Subcutaneous abdominal adipose tissue (tissue), 5 donors: ENCODE measurements around the gene CDH26.

ENCODE experiments used
- H3K27ac ChIP-seq: one replicate; pipeline ENCODE4 v1.7.0; 2013; ENCODE audit warnings: low read depth, mild to moderate bottlenecking, inconsistent platforms, low read length, moderate library complexity
- H3K27me3 ChIP-seq, 5 donors: one replicate each; pipeline ENCODE4 v1.7.0; 2013; ENCODE audit warnings: low read length in 5 of 5, inconsistent platforms in 1 of 5; ENCODE audit not compliant: control insufficient read depth in 5 of 5, insufficient read depth in 4 of 5
- H3K36me3 ChIP-seq, 5 donors: one replicate each; pipeline ENCODE4 v1.7.0; 2013; ENCODE audit warnings: low read length in 5 of 5; ENCODE audit not compliant: control insufficient read depth in 5 of 5, insufficient read depth in 5 of 5
- H3K4me1 ChIP-seq, 5 donors: one replicate each; pipeline ENCODE4 v1.7.0; 2013; ENCODE audit warnings: low read length in 5 of 5, mild to moderate bottlenecking in 3 of 5, moderate library complexity in 1 of 5; ENCODE audit not compliant: control insufficient read depth in 5 of 5, insufficient read depth in 5 of 5
- H3K4me3 ChIP-seq, 5 donors: one replicate each; pipeline ENCODE4 v1.7.0; 2013; ENCODE audit warnings: low read length in 5 of 5, low read depth in 1 of 5
- H3K9ac ChIP-seq, 5 donors: one replicate each; pipeline ENCODE4 v1.7.0; 2013; ENCODE audit warnings: low read length in 5 of 5, mild to moderate bottlenecking in 4 of 5, moderate library complexity in 3 of 5
- H3K9me3 ChIP-seq, 5 donors: one replicate each; pipeline ENCODE4 v1.7.0; 2013; ENCODE audit warnings: low read length in 5 of 5; ENCODE audit not compliant: control insufficient read depth in 5 of 5
- donor health status: healthy.
- donor health status: healthy.
- donor health status: healthy.
- donor health status: healthy.
- donor health status: healthy.

CDH26 gene

GRCh38 chr20:60009318-60009717 lies 51.1 kb downstream of the CDH26 start:
- H3K4me3 ChIP-seq: no peak overlapping the region
- no peaks in the 10 kb centered on the region for H3K9me3 ChIP-seq
- no peak overlapping the region for H3K9ac ChIP-seq
- H3K4me1 ChIP-seq: peaks cover 0 to 12% (median 7%) of the 10 kb centered on the region in 5 donors
- no peaks in the 10 kb centered on the region for H3K27me3 ChIP-seq
- no peaks in the 10 kb centered on the region for H3K36me3 ChIP-seq
- no peak overlapping the region for H3K27ac ChIP-seq

- H3K9ac ChIP-seq: no peak overlapping the region
- no peaks in the 10 kb centered on the region for H3K27me3 ChIP-seq
- H3K4me3 ChIP-seq: no peak overlapping the region
- H3K4me1 ChIP-seq: peaks cover 0 to 12% (median 7%) of the 10 kb centered on the region in 5 donors
- H3K36me3 ChIP-seq: no peaks in the 10 kb centered on the region
- no peaks in the 10 kb centered on the region for H3K9me3 ChIP-seq
- H3K27ac ChIP-seq: no peak overlapping the region
Observed at GRCh38 chr20:60009826-60010616, 51.8 kb downstream of the CDH26 start.

GRCh38 chr20:60010689-60011458 lies 52.7 kb downstream of the CDH26 start:
- H3K4me3 ChIP-seq: no peak overlapping the region
- H3K36me3 ChIP-seq: no peaks in the 10 kb centered on the region
- peaks cover 0 to 6% (median 0%) of the 10 kb centered on the region in 5 donors for H3K9me3 ChIP-seq
- H3K9ac ChIP-seq: no peak overlapping the region
- H3K4me1 ChIP-seq: peaks cover 0 to 12% (median 7%) of the 10 kb centered on the region in 5 donors
- H3K27me3 ChIP-seq: no peaks in the 10 kb centered on the region
- no peak overlapping the region for H3K27ac ChIP-seq

GRCh38 chr20:60011512-60012507 lies 53.6 kb downstream of the CDH26 start:
- Histone ChIP-seq H3K4me1 (peaks cover 0 to 12% (median 7%) of the 10 kb centered on the region in 5 donors), H3K4me3 (no peak overlapping the region)

GRCh38 chr20:60013296-60014139 lies 55.3 kb downstream of the CDH26 start:
- Histone ChIP-seq H3K4me1 (no peaks in the 10 kb centered on the region), H3K36me3 (no peaks in the 10 kb centered on the region), H3K9me3 (peaks cover 0 to 11% (median 0%) of the 10 kb centered on the region in 5 donors), H3K27ac (no peak overlapping the region), H3K9ac (no peak overlapping the region), H3K4me3 (no peak overlapping the region), H3K27me3 (no peaks in the 10 kb centered on the region)

More at GRCh38 chr20:60011512-60012507, 53.6 kb downstream of the CDH26 start:
- Histone ChIP-seq H3K27me3 (no peaks in the 10 kb centered on the region), H3K9ac (no peak overlapping the region), H3K9me3 (peaks cover 0 to 7% (median 0%) of the 10 kb centered on the region in 5 donors), H3K27ac (no peak overlapping the region), H3K36me3 (no peaks in the 10 kb centered on the region)

- Histone ChIP-seq H3K4me1 (no peaks in the 10 kb centered on the region), H3K9me3 (peaks cover 0 to 11% (median 0%) of the 10 kb centered on the region in 5 donors), H3K27me3 (no peaks in the 10 kb centered on the region), H3K4me3 (no peak overlapping the region), H3K27ac (no peak overlapping the region), H3K9ac (no peak overlapping the region), H3K36me3 (no peaks in the 10 kb centered on the region)
Observed at GRCh38 chr20:60016406-60016805, 58.2 kb downstream of the CDH26 start.

- Histone ChIP-seq H3K4me1 (no peaks in the 10 kb centered on the region), H3K36me3 (no peaks in the 10 kb centered on the region), H3K27ac (no peak overlapping the region), H3K4me3 (no peak overlapping the region), H3K27me3 (no peaks in the 10 kb centered on the region), H3K9me3 (peaks cover 0 to 11% (median 4%) of the 10 kb centered on the region in 5 donors), H3K9ac (no peak overlapping the region)
Observed at GRCh38 chr20:60020251-60020650, 62.0 kb downstream of the CDH26 start.

- Histone ChIP-seq H3K27me3 (no peaks in the 10 kb centered on the region), H3K9me3 (peaks cover 0 to 4% (median 4%) of the 10 kb centered on the region in 5 donors), H3K27ac (no peak overlapping the region), H3K36me3 (no peaks in the 10 kb centered on the region), H3K4me1 (no peaks in the 10 kb centered on the region), H3K4me3 (no peak overlapping the region), H3K9ac (no peak overlapping the region)
Observed at GRCh38 chr20:60021104-60021503, 62.9 kb downstream of the CDH26 start.

- no peak overlapping the region for H3K4me3 ChIP-seq
- H3K36me3 ChIP-seq: no peaks in the 10 kb centered on the region
- no peak overlapping the region for H3K27ac ChIP-seq
- no peaks in the 10 kb centered on the region for H3K27me3 ChIP-seq
- no peak overlapping the region for H3K9ac ChIP-seq
- H3K4me1 ChIP-seq: no peaks in the 10 kb centered on the region
- H3K9me3 ChIP-seq: peaks cover 0 to 13% (median 7%) of the 10 kb centered on the region in 5 donors
Observed at GRCh38 chr20:60022849-60023248, 64.6 kb downstream of the CDH26 start.
